Measurements from ENCODE around the gene TP63.

Gene TP63

GRCh38 chr3:189685860-189686259 lies 54.7 kb downstream of the TP63 start:
- DNase-seq: no peak

- no peak for DNase-seq
Measured at GRCh38 chr3:189687475-189687874, 56.3 kb downstream of the TP63 start.

DNA sequence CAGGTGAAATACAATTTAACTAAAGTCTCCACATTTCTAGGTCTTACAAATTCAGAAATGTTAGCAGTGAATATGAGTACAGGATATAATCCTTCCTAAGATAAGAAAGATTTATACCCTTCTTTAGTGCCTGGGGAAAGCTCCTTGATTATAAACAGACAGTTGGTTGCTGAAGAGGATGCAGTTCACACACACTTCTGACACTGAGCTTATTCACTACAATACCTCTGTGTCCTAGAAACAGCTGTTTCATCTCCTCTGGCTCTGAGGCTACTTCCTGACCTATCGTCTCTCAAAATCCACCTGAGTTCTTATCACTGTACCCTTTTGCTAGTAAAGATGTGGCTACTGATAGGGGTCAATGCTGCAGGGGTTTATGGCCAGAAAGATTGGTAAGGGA lies 57.1 kb downstream of the TP63 start:
- DNase-seq: no peak

DNA sequence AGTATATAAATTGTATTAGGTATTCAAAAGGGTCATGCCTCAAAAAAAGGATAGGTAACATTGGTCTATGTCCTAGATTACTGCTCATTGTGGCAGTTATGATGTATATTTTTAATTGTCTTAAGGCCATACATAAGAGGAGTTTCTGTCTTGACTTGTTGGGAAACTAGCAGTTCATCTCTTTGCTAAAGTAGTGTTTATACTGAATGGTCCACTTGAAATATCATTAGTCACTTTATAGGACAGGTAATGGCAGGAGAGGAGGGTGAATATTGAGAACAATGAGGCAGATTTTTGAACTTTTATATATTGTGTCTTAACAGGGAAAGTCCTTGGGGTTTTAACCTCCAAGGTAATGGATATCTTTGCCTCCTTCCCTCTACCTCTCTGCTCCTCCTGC lies 58.4 kb downstream of the TP63 start:
- no peak for DNase-seq

DNA sequence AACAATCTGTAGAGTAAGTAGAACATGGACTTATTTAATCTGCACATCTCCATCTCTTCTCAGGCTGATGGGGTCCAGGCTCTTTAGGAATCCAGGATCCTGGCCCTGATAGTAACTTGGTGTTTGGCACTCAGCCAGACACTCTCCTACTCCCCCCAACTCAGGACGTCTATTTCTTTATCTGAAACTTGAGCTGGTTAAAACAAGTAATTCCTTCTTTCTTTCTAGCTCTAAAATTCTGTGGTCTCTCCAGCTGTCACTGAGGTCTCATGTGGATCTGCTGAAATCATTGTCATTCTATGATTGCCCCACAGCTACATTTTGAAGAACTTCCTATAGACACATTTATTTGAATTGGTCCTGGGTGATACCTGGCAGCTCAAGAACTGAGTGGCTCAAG lies 59.0 kb downstream of the TP63 start:
- DNase-seq: no peak

- DNase-seq: no peak
Measured at GRCh38 chr3:189690672-189691071, 59.5 kb downstream of the TP63 start.

GRCh38 chr3:189695400-189695799 lies 64.2 kb downstream of the TP63 start:
- DNase-seq: no peak

DNA sequence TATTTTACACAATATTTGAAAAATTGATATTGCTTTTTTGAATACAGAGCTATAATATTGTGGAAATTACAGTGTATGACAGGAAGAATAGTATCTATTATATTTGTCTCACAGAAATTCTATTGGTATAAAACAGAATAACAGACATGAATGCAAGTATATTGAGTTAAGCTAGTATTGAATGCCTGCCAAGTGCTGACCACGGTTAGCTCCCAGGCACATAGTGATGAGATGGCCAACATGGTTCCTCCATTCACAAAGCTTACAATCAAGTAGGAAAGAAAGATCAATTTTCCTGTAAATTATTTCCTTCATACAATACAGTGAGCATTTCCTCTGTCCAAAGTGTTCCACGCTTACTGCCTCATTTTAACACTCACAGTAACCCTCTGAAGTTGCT lies 67.6 kb downstream of the TP63 start:
- no peak for DNase-seq

DNA sequence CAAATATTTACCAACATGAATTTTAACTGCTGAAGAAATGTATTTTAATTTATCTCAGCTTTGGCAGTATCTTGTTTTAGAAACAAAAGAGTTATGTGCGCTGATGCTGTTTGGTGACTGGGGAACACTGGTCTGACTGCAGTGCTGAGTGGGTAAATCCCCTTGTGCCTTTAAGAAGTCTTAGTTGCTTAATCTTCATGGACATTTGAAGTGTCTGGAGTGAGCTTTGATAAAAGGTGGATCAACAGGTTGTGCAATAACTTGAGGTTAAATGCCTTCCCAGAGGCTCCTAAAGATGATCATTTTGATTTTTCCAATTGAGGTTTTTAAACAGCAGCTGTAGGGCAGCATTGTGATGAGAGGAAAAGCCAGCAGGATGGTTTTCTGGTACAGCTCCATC lies 68.7 kb downstream of the TP63 start:
- DNase-seq: no peak

DNA sequence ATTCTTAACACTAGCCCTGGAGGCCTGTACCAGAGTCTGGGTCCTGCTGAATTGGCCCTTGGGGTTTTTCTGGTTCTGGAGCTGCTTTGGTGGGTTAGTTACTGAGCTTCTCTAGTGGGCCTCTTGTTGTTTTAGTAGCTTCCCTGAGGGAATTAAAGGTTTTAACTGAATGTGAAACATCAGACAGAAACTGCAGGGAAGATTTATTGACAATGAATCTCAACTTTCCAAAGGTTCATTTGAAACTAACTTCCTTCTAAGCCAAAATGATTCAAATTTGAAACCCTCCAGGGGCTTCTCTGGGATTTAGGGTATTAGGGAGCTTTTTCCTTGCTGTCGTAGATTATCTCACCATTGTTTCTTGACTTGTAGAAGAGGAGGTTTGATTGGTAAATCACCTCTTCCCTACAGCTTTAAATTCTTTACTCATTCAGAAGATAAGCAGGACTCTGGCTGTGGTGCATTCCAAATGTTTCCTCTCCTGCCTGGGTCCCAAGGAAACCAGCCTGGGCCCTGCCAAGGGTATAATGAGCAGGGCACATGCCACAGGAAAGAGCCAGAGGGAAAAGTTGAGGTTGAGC lies 71.0 kb downstream of the TP63 start:
- DNase-seq: no peak

DNA sequence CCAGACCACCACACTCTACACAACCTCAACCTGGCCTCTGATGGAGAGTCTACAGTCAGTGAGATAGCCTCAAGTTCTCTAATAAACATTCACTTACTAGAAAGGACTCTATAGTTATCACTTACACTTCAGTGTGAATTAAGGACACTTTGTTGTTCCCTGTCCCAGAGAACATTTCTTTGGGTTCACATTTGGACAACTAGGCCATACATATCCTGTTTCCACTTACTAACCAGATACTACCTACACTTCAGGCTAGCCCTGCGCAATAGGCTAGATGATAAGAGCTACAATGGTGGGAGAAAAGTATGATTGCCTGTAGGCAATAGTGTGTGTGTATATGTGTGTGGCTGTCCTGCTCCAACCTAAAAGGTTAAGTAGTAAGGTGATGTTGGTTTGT lies 72.7 kb downstream of the TP63 start:
- DNase-seq: no peak

DNA sequence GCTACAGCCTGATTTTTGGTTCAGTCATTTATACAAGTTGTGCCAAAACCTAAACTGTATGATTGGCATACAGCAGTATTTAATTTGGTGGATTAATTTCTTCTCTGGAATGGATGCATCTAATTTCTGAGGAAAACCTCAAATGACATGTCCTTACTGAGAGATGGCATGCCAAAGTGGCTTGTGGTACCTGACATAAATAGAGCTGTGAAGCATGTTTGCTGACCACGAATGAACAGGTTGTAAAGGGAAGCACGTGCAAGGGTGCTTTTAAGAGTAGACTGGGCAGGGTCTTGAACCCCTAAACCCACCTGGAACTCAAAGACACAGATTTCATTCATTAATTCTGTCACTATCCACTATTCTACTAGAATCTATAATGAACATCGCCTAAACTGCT lies 77.2 kb downstream of the TP63 start:
- DNase-seq: no peak

- DNase-seq: no peak
Measured at GRCh38 chr3:189710620-189711402, 79.6 kb downstream of the TP63 start.

GRCh38 chr3:189712906-189713483 lies 81.8 kb downstream of the TP63 start:
- no peak for DNase-seq

- DNase-seq: no peak
Measured at GRCh38 chr3:189714991-189715961, 84.1 kb downstream of the TP63 start.

DNA sequence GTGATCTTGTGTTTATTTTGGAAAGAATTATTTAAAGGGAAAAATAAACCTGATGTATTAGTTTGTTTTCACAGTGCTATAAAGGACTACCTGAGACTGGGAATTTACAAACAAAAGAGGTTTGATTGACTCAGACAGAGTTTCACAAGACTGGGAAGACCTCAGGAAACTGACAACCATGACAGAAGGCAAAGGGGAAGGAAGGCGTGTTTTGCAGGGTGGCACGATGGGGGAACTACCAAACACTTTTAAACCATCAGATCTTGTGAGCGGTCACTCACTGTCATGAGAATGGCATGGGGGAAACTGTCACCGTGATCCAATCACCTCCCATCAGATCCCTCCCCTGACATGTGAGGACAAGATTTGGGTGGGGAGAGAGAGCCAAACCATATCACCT lies 87.0 kb downstream of the TP63 start:
- DNase-seq: no peak

- DNase-seq: no peak
Measured at GRCh38 chr3:189720736-189721417, 89.7 kb downstream of the TP63 start.

DNA sequence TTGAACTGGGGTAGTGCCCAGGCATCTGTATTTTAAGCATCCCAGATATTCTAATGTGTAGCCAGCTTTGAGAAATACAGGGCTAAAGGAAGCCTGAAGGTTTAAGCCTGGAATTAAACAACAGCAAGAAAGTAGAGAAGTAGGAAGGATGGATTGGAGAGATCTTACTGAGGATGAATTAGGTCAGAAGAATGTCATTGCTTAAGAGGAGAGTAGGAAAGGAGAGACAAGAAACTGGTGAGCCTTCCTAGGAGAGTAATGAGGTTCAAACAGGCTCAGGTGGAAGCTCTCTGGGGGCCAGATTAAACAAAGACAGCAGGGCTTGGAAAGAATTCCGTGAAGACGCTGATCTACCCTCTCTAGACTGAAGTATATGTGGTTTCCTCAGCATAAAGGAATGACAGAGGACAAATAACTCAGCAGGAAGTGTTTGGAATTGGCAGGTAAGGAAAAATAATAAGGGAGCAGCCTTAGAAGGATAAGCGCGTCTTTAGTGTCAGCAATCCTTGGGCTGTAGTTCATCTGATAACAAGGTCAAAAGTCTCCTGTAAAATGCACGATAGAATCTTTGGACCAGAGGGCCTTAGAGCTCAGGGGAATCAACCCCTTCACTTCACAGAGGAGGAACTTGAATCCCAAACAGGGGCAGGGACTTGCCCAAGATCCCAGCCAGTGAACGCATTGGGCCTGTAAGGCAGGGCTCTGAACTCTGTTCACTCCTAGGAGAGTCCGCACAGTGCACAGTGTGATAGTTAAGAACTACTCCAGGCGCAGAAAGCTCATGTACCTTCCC lies 90.9 kb downstream of the TP63 start:
- no peak for DNase-seq

DNA sequence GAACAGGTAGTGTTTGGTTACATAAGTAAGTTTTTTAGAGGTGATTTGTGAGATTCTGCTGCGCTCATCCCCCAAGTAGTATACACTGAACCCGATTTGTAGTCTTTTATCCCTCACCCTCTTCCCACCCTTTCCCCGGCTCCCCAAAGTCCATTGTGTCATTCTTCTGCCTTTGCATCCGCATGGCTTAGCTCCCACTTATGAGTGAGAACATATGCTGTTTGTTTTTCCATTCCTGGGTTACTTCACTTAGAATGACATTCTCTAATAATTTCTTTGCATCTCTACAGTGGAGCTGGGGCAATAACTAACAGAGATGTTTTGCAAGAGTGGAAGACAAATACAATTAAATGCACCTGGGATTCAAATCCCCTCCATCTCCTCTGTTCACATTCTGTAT lies 93.2 kb downstream of the TP63 start:
- no peak for DNase-seq

- no peak for DNase-seq
Measured at GRCh38 chr3:189726277-189726676, 95.1 kb downstream of the TP63 start.

DNA sequence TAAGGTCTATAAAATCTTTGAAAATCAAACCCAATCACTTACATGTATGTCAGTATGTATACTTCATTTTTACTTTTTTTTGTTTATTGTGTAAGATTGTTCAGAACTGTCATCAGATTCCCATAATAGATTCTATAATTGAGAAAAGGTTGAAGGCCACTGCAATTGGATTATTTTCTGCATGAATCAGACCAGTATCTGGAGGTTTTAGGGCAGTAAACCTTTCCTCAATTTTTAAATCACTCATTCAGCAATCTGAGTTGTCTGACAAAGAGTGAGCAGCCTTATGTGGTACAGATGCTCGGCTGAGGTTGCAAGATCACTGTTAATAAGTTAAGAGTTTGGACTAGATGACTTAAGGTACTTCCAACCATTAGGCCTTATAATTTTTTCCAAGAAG lies 96.0 kb downstream of the TP63 start:
- no peak for DNase-seq

DNA sequence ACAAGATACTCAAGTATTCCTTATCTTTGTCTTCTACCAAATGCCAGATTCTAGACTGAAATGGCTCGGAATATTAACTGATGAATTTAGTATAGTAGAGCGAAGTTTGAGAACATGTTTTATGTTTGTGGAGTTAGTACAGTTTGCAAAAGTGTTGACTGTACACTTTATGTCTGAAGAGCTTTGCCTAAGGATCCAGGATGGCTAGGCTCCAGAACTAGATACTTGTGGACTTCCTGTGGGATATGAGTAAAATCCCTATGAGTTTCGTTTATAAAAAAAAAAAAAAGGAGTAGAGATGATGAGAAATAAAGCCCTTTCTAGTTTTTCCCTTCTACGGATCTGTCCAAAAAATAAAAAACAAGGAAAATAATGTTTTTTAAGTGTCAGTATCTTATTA lies 96.7 kb downstream of the TP63 start:
- no peak for DNase-seq

Measured in activated CD4-positive, alpha-beta T cell treated with anti-CD3 and anti-CD28 coated beads, Interleukin-2, amount 50 U/mL, for 1 hour (primary cell).